HepG2 (cell line): ENCODE data around the gene FAM117B.

ENCODE experiments used
- CBX1 ChIP-seq: IDR thresholded peaks from one replicate; pipeline ENCODE4 v1.6.1; 2016; ENCODE audit warnings: antibody characterized with exemption, low read depth
- ZNF530 ChIP-seq: sonication (generic); formaldehyde crosslinking; IDR thresholded peaks from 2 replicates; pipeline ENCODE4 v1.5.0; 2020; ENCODE audit warnings: low read depth, mild to moderate bottlenecking, missing genetic modification reagents

GRCh38 chr2:202808754-202809153, 174.0 kb downstream of the FAM117B start:
- TF ChIP-seq ZNF530, result no peak
- no peak for TF ChIP-seq CBX1
